Activated T-cell treated with anti-CD3 and anti-CD28 coated beads, Interleukin-2, amount 50 U/mL, for 4 hours (primary cell): ENCODE measurements around the gene PELI2. TPM values are rescaled to one million over a fixed set of nuclear protein-coding genes. Genes with fewer than 3 reads are reported as not detected.

ENCODE experiments used
- ATAC-seq, 2 donors: fragments of 200-7000 bp; cut with Tn5 transposase; one replicate each; pipeline ENCODE4 v1.10.0; 2021
- DNase-seq: peaks from one replicate; pipeline ENCODE4 v3.0.0-alpha.2; 2020
- H3K27me3 Mint-ChIP-seq: one replicate; pipeline ENCODE4 v1.8.0; 2021; ENCODE audit warnings: low read depth, mixed read lengths
- H3K36me3 Mint-ChIP-seq: one replicate; pipeline ENCODE4 v1.8.0; 2022; ENCODE audit warnings: mixed read lengths; ENCODE audit not compliant: insufficient read depth
- H3K4me1 Mint-ChIP-seq: one replicate; pipeline ENCODE4 v1.8.0; 2021; ENCODE audit warnings: low read depth, mixed read lengths
- H3K4me3 Mint-ChIP-seq: one replicate; pipeline ENCODE4 v1.8.0; 2021; ENCODE audit warnings: mild to moderate bottlenecking, moderate library complexity, mixed read lengths
- H3K9me3 Mint-ChIP-seq: one replicate; pipeline ENCODE4 v1.8.0; 2021; ENCODE audit warnings: mixed read lengths
- total RNA-seq, 3 donors: library from RNA; stranded (reverse); gene quantifications; one replicate each; pipeline ENCODE4 v1.2.1, GENCODE V29; 2021

The PELI2 gene
- total RNA-seq, 3 donors from 2014 or later = 1.4 to 4.2 (median 2.3) TPM

DNA sequence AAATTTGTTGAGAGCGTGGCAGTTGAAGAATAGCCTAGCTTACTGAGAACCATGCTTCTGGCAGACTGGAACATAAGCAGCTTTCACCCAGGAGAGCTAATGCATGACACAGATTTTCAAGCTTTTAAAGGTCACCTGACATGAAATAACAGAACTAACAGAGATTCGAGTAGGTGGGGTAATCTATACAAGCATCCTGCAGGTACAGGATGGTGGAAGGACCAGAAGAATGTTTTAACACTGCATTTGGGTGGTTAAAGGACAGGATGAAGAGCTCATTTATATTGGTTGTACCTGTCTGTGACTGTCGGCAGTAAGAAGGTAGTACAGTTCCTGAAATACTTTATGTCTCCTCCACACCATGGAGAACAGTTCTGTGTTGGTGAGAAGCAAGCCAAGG lies 8.9 kb downstream of the PELI2 start:
- Mint-ChIP-seq H3K4me3 (no peak overlapping the region), H3K27me3 (peaks cover 3% of the 10 kb centered on the region), H3K4me1 (peaks cover 42% of the 10 kb centered on the region), H3K9me3 (no peaks in the 10 kb centered on the region), H3K36me3 (peaks cover 3% of the 10 kb centered on the region)
- DNase-seq = no peak
- ATAC-seq = no peak

DNA sequence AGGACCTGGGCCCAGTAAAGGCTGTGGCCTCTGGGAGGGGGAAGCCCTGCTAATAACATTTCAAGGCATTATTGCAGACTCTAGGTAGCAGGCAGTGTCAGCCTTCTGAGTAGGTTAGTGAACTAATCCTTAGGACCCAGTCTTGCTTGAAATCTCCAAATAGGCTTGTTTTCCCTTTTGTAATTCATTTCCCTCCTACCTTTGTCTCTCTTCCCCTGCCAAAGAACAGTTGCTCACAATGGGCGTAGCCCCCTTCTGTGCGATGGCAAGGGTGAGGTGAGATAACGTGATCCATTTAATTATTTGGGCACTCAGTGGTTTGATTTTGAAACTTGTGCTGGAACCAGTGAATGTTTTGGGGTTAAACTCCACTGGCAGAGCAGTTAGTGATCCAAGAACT lies 10.9 kb downstream of the PELI2 start:
- H3K27me3 Mint-ChIP-seq = peaks cover 5% of the 10 kb centered on the region
- no peak for DNase-seq
- H3K4me1 Mint-ChIP-seq = peaks cover 39% of the 10 kb centered on the region
- H3K36me3 Mint-ChIP-seq = peaks cover 3% of the 10 kb centered on the region
- no peak for ATAC-seq
- H3K9me3 Mint-ChIP-seq = no peaks in the 10 kb centered on the region
- H3K4me3 Mint-ChIP-seq = no peak overlapping the region

- Mint-ChIP-seq H3K4me3 (no peak overlapping the region), H3K36me3 (peaks cover 3% of the 10 kb centered on the region), H3K4me1 (peaks cover 39% of the 10 kb centered on the region), H3K27me3 (peaks cover 6% of the 10 kb centered on the region), H3K9me3 (no peaks in the 10 kb centered on the region)
- ATAC-seq (no peak), DNase-seq (no peak)
Measured at GRCh38 chr14:56129933-56130332, 11.7 kb downstream of the PELI2 start.

DNA sequence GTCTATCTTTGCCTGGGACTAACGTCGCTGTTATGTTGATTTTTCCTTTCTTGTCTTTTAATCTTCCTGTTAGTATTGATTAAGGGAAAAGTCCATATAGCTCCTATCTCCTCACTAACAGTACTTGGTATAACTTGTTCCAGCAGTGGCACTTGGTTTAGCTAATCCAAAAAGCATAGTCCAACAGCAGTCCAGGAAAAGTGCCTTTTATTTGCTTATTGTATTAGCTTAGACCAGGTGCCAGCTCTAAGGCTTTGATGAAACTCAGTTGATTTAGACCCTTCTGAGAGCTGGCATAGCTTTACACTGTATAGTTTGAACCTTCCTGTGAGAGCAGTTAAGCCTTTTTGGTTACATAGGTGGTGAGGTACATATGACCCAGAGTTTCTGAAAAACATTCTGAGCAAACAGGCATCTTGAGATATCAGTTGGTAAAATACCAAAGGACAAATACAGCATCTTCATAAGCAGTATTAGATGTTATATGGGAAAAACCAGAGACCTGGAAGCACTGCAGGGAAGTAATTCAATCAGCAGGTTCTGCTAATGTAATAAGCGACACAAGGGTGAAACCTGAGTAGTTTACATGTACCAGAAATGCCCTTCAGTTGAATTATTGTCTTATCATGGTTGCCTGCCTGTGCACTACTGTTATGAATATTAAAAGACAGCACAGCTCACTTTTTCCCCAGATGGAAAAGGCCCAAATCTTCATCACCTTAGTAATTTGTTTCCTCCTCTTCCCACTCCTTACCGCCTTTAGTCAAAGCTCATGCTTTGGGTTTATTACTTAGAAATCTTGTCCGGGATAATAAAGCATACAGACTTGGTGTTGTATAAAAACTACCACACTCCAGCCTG lies 13.0 kb downstream of the PELI2 start:
- H3K4me1 Mint-ChIP-seq = peaks cover 39% of the 10 kb centered on the region
- ATAC-seq (peak; percentile 69 to 76), DNase-seq (no peak)
- no peaks in the 10 kb centered on the region for H3K9me3 Mint-ChIP-seq
- H3K36me3 Mint-ChIP-seq = peaks cover 3% of the 10 kb centered on the region
- H3K4me3 Mint-ChIP-seq = peak overlapping the region; percentile 5
- peaks cover 11% of the 10 kb centered on the region for H3K27me3 Mint-ChIP-seq

- no peak for DNase-seq
- peaks cover 5% of the 10 kb centered on the region for H3K36me3 Mint-ChIP-seq
- H3K4me1 Mint-ChIP-seq = peaks cover 43% of the 10 kb centered on the region
- peaks cover 11% of the 10 kb centered on the region for H3K27me3 Mint-ChIP-seq
- ATAC-seq = peak; percentile 8 to 25
- H3K4me3 Mint-ChIP-seq = peak overlapping the region; percentile 5
- H3K9me3 Mint-ChIP-seq = no peaks in the 10 kb centered on the region
Measured at GRCh38 chr14:56131865-56132833, 13.9 kb downstream of the PELI2 start.

GRCh38 chr14:56133547-56133946 lies 15.3 kb downstream of the PELI2 start:
- Mint-ChIP-seq H3K4me3 (no peak overlapping the region), H3K4me1 (peaks cover 41% of the 10 kb centered on the region), H3K36me3 (peaks cover 2% of the 10 kb centered on the region), H3K9me3 (no peaks in the 10 kb centered on the region), H3K27me3 (peaks cover 7% of the 10 kb centered on the region)
- ATAC-seq (no peak), DNase-seq (no peak)

DNA sequence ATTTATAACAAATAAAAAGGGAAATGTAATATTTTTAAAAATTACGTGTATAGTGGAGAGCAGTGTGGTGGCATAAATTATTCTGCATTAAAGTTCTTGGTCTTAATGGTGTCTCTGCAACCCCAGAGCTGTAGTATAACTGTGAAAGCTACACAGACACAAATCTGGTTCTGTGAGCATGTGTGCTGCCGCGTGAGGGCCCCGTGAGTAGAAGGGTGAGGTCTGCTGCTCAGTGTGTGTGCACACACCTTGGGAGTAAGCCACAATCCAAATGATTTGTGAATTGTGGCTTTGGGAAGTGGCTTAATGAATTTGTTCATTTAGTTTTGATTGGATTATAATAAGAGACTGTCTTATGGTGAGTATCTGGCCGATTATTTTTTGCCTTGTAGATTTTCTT lies 16.8 kb downstream of the PELI2 start:
- ATAC-seq (no peak), DNase-seq (no peak)
- H3K4me1 Mint-ChIP-seq = peaks cover 34% of the 10 kb centered on the region
- no peak overlapping the region for H3K4me3 Mint-ChIP-seq
- H3K9me3 Mint-ChIP-seq = no peaks in the 10 kb centered on the region
- peaks cover 2% of the 10 kb centered on the region for H3K36me3 Mint-ChIP-seq
- H3K27me3 Mint-ChIP-seq = peaks cover 7% of the 10 kb centered on the region

GRCh38 chr14:56135668-56136067 lies 17.5 kb downstream of the PELI2 start:
- Mint-ChIP-seq H3K4me3 (no peak overlapping the region), H3K9me3 (no peaks in the 10 kb centered on the region), H3K4me1 (peaks cover 34% of the 10 kb centered on the region), H3K27me3 (peaks cover 7% of the 10 kb centered on the region), H3K36me3 (peaks cover 2% of the 10 kb centered on the region)
- no peak for ATAC-seq
- no peak for DNase-seq

- no peak overlapping the region for H3K4me3 Mint-ChIP-seq
- no peak for DNase-seq
- peaks cover 4% of the 10 kb centered on the region for H3K36me3 Mint-ChIP-seq
- ATAC-seq = peak in 1 of 2 donors; percentile 38
- peaks cover 27% of the 10 kb centered on the region for H3K4me1 Mint-ChIP-seq
- no peaks in the 10 kb centered on the region for H3K9me3 Mint-ChIP-seq
- peaks cover 7% of the 10 kb centered on the region for H3K27me3 Mint-ChIP-seq
Measured at GRCh38 chr14:56136571-56137452, 18.6 kb downstream of the PELI2 start.

DNA sequence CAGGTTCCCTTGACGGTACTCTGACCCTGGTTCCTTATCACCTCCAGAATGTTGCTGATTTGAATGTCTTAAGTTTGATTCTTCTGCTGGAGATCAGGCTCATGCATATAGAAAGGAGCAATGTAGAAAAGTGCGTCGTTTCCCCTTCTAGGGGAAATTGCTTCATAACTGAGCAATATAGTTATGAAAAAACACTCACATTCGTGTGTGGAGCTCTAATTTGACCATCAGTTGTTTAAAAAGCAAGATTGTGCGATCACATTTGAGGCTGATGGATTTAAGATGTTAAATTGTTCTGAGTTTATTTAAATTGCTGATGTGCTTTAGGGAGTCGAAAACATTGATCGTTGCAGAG lies 19.2 kb downstream of the PELI2 start:
- DNase-seq (no peak), ATAC-seq (no peak)
- Mint-ChIP-seq H3K4me3 (no peak overlapping the region), H3K9me3 (no peaks in the 10 kb centered on the region), H3K4me1 (peaks cover 22% of the 10 kb centered on the region), H3K36me3 (peaks cover 4% of the 10 kb centered on the region), H3K27me3 (peaks cover 7% of the 10 kb centered on the region)

DNA sequence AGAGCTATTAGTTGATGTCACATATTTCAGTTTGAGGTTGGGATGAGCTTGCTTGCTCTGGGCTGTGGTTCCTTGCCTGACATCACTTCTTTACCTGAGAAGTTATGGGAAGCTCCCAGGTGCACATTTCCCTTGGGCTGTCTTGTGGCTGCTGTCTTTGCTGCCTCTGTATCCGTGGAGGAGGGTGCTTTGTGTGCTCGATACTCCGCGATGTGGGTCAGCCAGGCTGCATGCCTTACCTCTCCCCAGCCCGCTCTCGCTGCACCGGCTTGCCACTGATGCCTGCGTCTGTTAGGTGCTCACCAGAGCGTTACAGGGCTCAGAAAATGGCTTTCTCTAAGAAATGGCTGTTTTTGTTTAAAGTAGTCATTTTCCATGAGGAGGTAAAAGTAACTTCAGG lies 19.6 kb downstream of the PELI2 start:
- H3K4me3 Mint-ChIP-seq = no peak overlapping the region
- H3K9me3 Mint-ChIP-seq = no peaks in the 10 kb centered on the region
- peaks cover 19% of the 10 kb centered on the region for H3K4me1 Mint-ChIP-seq
- DNase-seq = no peak
- peaks cover 4% of the 10 kb centered on the region for H3K36me3 Mint-ChIP-seq
- no peak for ATAC-seq
- peaks cover 5% of the 10 kb centered on the region for H3K27me3 Mint-ChIP-seq

DNA sequence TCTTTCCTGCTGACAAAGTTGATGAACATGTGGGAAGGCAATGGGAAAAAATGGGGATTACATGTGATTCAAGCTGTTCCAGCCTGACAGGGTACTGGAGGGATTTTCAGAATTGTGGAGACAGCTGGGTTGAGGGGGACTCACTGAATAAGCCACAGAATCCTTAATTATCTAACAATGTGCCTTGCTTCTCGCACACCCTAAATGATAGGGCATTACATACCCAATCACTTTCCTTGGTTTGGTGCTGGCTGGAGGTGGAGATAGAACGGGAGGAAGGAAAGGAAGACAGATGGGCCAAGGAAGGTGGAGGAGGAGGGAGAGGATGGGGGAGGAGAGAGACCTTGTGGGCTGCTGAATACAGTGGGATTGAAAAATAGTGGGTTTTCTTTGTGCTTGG lies 20.7 kb downstream of the PELI2 start:
- DNase-seq = no peak
- no peaks in the 10 kb centered on the region for H3K9me3 Mint-ChIP-seq
- no peak overlapping the region for H3K4me3 Mint-ChIP-seq
- H3K4me1 Mint-ChIP-seq = peaks cover 22% of the 10 kb centered on the region
- no peak for ATAC-seq
- H3K36me3 Mint-ChIP-seq = peaks cover 4% of the 10 kb centered on the region
- peaks cover 5% of the 10 kb centered on the region for H3K27me3 Mint-ChIP-seq

GRCh38 chr14:56142314-56142713 lies 24.1 kb downstream of the PELI2 start:
- no peak for DNase-seq
- Mint-ChIP-seq H3K27me3 (peaks cover 3% of the 10 kb centered on the region), H3K36me3 (peaks cover 8% of the 10 kb centered on the region), H3K4me3 (no peak overlapping the region), H3K4me1 (peaks cover 36% of the 10 kb centered on the region), H3K9me3 (no peaks in the 10 kb centered on the region)
- ATAC-seq = no peak

DNA sequence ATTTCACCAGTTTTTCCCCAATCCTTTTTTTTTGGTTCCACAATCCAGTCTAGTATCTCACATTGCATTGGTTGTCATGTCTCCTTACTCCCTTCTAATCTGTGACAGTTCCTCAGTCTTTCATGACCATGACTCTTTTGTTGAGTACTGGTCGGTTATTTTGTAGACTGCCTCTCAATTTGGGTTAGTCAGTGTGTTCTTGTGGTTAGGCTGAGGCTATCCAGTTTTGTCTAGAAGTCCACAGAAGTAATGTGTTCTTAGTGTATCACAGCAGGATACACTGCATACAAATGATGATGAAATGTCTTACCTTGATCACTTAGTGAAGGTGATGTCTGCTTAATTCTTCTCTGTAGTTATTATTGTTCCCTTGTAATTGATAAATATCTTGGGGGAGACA lies 24.8 kb downstream of the PELI2 start:
- peak in 1 of 2 donors; percentile 32 for ATAC-seq
- Mint-ChIP-seq H3K27me3 (peaks cover 3% of the 10 kb centered on the region), H3K36me3 (peaks cover 8% of the 10 kb centered on the region), H3K4me1 (peaks cover 41% of the 10 kb centered on the region), H3K4me3 (no peak overlapping the region), H3K9me3 (no peaks in the 10 kb centered on the region)
- DNase-seq = no peak
